Middle frontal gyrus (tissue), 1 donor: ENCODE data around the gene TRIM47.

ENCODE experiments used
- DNase-seq: peaks from one replicate; pipeline ENCODE4 v3.0.0-alpha.2; 2015; ENCODE audit warnings: low spot score; ENCODE audit errors: extremely low spot score

TRIM47 gene

GRCh38 chr17:75908201-75908600 is 29.8 kb upstream of the TRIM47 start:
- DNase-seq = no peak

- DNase-seq = no peak
These were observed 27.9 kb upstream of the TRIM47 start for GRCh38 chr17:75906143-75906884.

GRCh38 chr17:75904749-75905521 is 26.6 kb upstream of the TRIM47 start, which contains the start of gene MRPL38:
Gene MRPL38 (minus strand): TSS chr17:75904884. CDS start chr17:75904875, 9 bp downstream.
- peak; percentile 75 for DNase-seq

GRCh38 chr17:75902406-75902805 is 24.0 kb upstream of the TRIM47 start:
- DNase-seq = no peak

GRCh38 chr17:75901727-75902126 is 23.3 kb upstream of the TRIM47 start:
- DNase-seq = no peak

- DNase-seq = no peak
These were observed 22.5 kb upstream of the TRIM47 start for GRCh38 chr17:75900691-75901533.

GRCh38 chr17:75899767-75900468 is 21.5 kb upstream of the TRIM47 start:
- no peak for DNase-seq

GRCh38 chr17:75899353-75899752 is 21.0 kb upstream of the TRIM47 start:
- DNase-seq = no peak

GRCh38 chr17:75898791-75899190 is 20.4 kb upstream of the TRIM47 start:
- DNase-seq = no peak

- DNase-seq = no peak
These were observed 19.7 kb upstream of the TRIM47 start for GRCh38 chr17:75898065-75898464.

- DNase-seq = no peak
These were observed 19.0 kb upstream of the TRIM47 start for GRCh38 chr17:75897160-75898019.

GRCh38 chr17:75896415-75897159 is 18.2 kb upstream of the TRIM47 start, which contains the start of gene TRIM65:
Gene TRIM65 (minus strand): TSS chr17:75896951. CDS start chr17:75896937, 14 bp downstream.
- peak; percentile 71 for DNase-seq

- DNase-seq = no peak
These were observed 17.2 kb upstream of the TRIM47 start for GRCh38 chr17:75895370-75896155.

- DNase-seq = no peak
These were observed 15.8 kb upstream of the TRIM47 start for GRCh38 chr17:75894049-75894733.

GRCh38 chr17:75893305-75894048 is 15.1 kb upstream of the TRIM47 start:
- no peak for DNase-seq

- no peak for DNase-seq
These were observed 14.3 kb upstream of the TRIM47 start for GRCh38 chr17:75892556-75893224.
